Prostate gland (tissue), 2 donors: ENCODE data around the gene POLD4.

Source experiments
- CTCF ChIP-seq, 4 experiments: fragments of 200-600 bp in 2 of 4; fragments of 450-650 bp in 2 of 4; sonication (generic) in 2 of 4; IDR thresholded peaks; 1 replicate in 3 of 4; 2 replicates in 1 of 4; pipeline ENCODE4 v1.5.1; 2016 to 2019; ENCODE audit warnings: antibody characterized with exemption in 4 of 4, mild to moderate bottlenecking in 2 of 4, moderate library complexity in 2 of 4
- POLR2A ChIP-seq: fragments of 450-650 bp; IDR thresholded peaks from one replicate; pipeline ENCODE4 v1.6.1; 2016; ENCODE audit warnings: antibody characterized with exemption, mild to moderate bottlenecking

DNA sequence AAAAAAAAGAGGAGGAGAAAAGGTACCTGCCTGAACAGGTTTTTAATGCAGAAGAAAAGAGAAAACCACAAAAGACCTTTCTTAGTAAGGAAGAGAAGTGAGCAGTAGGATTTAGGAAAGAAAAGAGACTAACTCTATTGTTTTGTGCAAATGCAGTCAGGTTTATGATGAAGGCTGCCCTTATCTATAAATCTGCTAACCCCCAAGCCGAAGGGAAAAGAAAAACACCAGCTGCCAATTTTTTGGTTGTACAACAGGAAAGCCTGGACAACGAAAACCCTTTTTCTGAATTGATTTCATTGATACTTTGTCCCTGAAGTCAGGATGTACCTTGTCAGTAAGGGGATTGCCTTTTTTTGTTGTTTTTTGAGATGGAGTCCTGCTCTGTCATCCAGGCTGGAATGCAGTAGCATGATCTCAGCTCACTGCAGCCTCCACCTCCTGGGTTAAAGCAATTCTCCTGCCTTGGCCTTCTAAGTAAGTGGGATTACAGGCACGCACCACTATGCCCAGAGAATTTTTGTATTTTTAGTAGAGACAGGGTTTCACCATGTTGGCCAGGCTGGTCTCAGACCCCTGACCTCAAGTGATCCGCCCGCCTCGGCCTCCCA is 21.2 kb downstream of the POLD4 start:
- TF ChIP-seq CTCF (IDR thresholded peaks at IDR 0.05) (no peak), POLR2A (no peak)
